Astrocyte (in vitro differentiated cells and primary cell): ENCODE measurements around the gene PDE11A.

ENCODE experiments used
- CTCF ChIP-seq: IDR thresholded peaks from 2 replicates; pipeline ENCODE4 v1.5.1; 2011; ENCODE audit warnings: low read depth, mild to moderate bottlenecking, inconsistent platforms, low read length, moderate library complexity; ENCODE audit not compliant: insufficient read depth
- EZH2 ChIP-seq: IDR thresholded peaks from 2 replicates; pipeline ENCODE4 v1.6.1; 2012; ENCODE audit warnings: mild to moderate bottlenecking, low read length, inconsistent platforms; ENCODE audit not compliant: insufficient read depth

GRCh38 chr2:177778472-177778871 is 294.1 kb downstream of the PDE11A start:
- TF ChIP-seq CTCF (no peak), EZH2 (no peak)
